T-helper 1 cell (primary cell): ENCODE measurements around the gene PLPP2.

Experiments used
- DNase-seq, 5 donors: peaks; one replicate each; pipeline ENCODE4 v3.0.0-alpha.2; 2012 to 2020
- total RNA-seq, 4 donors: gene quantifications; one replicate each; lab custom pipeline; 2026; lab: John Stamatoyannopoulos, UW

Gene PLPP2
- total RNA-seq: 0.61 to 4.0 (median 2.0) reads per million in 4 donors

DNA sequence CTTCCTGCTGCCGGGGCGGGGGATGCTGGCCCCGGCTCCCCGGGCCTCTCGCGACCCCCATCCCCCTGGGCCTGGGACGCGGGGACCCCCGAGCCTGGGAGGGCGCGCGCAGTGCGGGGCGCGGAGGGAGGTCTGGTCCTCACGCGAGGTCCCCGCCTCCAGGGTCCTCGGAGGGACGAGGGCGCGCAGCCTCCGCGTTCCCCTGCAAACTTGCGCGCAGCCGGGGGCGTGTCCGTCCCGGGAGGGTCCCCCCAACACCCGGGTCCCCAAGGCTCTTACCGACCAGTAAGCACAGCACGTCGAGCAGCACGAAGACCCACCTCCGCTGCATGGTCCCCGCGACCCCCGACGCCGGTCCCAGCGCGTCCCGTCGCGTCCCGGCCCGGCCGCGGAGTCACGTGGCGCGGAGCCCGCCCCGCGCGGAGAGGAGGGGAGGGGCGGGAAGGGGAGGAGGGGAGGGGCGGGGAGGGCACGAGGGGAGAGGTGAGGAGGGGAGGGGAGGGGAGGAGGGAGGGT is at the start of gene PLPP2:
PLPP2 (minus strand) TSS at position 398 of the 516 bp plus-strand sequence; CDS start at position 331, 67 bp downstream.
- DNase-seq: no peak

- no peak for DNase-seq
These were observed 49.6 kb upstream of the PLPP2 start for GRCh38 chr19:340620-341385.

DNA sequence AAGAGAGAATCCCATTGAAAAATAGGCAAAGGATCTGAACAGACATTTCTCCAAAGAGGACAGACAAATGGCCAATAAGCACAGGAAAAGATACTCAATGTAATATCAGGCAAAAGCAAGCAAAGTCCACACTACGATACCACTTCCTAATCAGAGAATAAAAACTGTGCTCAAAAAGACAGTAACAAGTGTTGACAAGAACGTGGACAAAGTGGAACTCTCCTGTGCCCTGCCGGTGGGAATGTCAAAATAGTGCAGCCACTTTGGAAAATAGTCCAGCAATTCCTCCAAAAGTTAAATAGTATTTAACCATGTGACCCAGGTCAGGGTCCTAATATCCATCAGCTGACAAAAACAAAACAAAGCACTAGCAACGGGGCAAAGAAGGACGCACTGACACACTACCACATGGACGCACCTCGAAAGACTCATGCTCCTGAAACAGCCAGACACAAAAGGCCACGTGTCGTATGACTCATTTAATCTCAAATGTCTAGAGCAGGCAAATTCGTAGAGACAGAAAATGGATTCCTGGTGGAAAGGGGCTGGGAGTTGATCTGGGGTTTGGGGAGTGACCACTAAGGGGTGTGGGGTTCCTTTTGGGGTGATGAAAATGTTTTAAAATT is 48.2 kb upstream of the PLPP2 start:
- DNase-seq: no peak

DNA sequence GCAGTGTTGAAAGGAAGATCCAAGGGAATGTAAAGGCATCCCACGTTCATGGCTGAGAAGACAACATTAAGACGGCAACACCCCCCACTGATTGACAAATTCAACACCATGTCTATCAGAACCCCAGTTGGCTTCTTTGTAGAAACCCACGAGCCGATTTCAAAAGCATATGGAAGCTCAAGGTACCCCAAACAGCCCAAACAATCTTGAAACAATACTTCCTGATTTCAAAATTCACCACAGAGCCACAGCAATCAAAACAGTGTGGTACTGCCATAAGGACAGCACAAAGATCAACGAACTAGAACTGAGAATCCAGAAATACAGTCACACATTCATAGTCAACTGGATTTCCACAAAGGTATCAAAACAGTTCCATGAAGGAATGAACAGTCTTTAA is 47.2 kb upstream of the PLPP2 start:
- DNase-seq: no peak

GRCh38 chr19:336067-336614 is 44.9 kb upstream of the PLPP2 start:
- DNase-seq: no peak

DNA sequence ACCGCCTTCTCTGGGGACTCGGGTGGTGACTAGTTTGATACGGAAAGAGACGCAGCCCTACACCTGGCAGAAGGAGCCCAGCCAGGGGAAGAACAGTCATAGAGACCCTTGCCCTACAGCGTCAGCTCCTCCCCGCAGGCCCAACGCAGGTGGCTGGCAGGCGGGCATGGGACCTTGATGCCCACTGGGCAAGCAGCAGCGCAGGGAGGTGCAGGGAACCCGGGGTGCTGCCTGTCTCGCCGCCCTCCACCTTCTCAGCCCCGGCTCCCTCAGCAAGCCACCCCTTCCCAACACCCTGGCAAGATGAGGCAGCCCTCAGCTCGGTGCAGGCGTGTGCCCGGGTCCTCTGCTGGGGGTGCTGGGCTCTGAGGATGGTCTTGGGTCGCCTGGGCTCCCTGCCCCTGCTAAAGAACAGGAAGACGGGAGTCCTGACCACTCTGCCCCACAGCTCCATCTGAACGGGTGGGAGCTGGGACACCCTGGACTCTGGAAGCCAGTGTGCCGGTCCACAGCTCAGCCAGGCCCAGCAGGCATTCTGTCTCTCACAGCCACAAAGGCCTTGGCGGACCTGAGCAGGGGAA is 44.4 kb upstream of the PLPP2 start:
- DNase-seq: no peak

GRCh38 chr19:335072-335471 is 43.9 kb upstream of the PLPP2 start:
- no peak for DNase-seq

- DNase-seq: no peak
These were observed 43.3 kb upstream of the PLPP2 start for GRCh38 chr19:334296-335071.

- DNase-seq: no peak
These were observed 39.3 kb upstream of the PLPP2 start for GRCh38 chr19:330503-330902.

DNA sequence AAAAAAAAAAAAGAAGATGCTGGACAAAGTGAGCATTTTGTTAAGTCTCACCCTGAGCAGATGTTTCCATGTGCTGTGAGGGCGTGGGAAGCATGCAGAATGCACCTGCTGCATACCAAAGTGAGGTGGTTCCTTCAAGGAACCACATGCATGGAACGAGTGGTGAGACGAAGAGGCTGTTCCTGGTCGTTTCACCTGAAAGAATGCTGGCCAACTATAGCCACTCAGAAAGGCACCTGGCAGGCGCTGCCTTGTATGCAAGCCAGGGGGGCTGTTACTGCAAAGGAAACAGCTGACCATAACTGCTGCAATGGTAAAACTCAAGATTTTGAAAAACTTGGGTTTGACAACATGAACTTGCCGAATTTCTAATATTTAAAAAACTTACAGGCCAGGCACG is 38.7 kb upstream of the PLPP2 start:
- DNase-seq: no peak

DNA sequence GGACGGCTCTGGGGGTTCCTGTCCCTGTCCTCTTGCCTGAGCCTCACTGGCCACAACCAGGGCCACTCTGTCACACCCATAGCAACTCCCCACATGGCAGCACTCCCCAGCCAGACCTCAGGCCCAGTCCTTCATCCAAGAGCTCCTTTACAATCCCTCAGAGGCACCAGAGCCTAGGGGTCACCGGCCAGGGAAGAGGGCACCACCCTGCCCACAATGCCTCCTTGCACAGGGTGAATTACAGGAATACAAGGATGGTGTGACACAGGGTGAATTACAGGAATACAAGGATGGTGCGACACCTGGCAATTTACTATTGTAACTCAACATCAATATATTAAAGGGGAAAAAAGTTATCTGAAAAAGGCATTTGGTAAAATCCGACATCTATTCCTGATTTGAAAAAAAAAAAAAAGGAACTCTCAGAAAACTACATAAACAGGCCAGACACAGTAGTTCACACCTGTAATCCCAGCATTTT is 36.9 kb upstream of the PLPP2 start:
- DNase-seq: no peak

DNA sequence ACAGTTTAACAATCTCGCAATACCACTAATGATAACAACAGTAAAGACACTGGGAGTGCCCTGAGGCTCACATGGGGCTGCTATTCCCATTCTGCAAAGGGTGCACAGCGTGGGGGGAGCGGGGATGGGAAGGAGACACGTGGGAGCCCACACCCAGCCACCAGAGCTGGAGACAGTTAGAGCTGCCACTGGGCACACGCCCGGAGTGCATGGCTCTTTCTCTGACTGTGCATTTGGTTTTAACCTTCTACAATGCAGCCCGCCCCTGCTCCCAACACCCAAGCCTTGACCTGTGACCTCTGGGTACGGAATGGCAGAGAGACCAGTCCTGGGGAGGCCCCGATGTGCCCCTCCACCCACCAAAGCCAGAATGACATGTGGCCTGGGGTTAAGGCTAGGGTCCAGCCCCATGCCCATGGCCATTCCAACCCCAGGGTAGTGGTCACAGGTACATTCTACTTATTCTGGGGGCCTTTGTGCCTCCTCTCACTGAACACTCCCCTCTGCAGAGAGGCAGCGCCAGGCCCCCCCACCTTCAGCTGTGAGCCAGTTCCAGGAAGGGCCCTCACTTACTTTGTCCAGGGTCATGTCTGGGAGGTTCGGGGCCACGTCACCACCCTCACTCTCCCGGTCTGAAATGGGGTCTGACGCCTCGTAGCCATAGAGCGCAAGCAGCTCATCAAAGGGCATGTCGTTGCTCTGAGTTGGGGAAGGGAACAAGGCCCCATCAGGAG is 36.3 kb upstream of the PLPP2 start:
- no peak for DNase-seq

DNA sequence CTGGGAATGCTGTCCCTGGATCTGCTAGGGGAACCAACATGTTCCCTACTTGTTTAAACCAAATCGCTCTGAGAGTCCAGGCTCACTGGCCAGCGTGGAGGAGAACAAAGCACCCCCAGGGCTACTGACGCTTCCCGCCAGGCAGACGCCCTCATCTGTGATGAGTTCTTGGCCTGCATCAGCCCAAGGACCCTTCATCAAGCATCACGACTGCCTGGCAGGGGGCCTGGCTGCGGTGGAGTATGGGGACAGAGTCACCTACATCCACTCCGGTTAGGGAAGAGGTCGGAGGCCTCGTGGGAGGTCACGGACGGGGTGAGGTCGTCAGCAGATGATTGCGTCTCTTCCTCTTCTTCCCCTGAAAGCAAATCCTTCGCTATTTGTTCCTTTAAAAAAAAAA is 35.7 kb upstream of the PLPP2 start:
- DNase-seq: no peak

DNA sequence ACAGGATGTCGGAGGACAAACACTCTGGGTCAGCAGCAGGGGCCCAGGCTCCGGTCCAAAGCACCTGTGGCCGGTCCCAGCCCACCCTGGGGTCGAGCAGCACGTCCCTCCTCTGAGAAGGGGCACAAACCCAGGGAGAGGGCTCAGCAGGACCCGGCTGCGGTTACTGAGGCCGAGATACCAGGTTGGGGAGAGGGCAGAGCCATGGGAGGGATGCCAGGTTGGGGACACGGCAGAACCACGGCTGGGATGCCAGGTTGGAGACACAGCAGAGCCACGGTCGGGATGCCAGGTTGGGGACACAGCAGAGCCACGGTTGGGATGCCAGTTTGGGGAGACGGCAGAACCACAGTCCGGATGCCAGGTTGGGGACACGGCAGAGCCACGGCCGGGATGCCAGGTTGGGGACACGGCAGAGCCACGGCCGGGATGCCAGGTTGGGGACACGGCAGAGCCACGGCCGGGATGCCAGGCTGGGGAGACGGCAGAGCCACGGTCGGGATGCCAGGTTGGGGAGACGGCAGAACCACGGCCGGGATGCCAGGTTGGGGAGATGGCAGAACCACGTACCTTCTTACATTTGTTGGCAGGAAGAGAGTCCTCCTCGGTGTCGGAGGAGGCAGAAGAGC is 34.8 kb upstream of the PLPP2 start:
- DNase-seq: no peak

DNA sequence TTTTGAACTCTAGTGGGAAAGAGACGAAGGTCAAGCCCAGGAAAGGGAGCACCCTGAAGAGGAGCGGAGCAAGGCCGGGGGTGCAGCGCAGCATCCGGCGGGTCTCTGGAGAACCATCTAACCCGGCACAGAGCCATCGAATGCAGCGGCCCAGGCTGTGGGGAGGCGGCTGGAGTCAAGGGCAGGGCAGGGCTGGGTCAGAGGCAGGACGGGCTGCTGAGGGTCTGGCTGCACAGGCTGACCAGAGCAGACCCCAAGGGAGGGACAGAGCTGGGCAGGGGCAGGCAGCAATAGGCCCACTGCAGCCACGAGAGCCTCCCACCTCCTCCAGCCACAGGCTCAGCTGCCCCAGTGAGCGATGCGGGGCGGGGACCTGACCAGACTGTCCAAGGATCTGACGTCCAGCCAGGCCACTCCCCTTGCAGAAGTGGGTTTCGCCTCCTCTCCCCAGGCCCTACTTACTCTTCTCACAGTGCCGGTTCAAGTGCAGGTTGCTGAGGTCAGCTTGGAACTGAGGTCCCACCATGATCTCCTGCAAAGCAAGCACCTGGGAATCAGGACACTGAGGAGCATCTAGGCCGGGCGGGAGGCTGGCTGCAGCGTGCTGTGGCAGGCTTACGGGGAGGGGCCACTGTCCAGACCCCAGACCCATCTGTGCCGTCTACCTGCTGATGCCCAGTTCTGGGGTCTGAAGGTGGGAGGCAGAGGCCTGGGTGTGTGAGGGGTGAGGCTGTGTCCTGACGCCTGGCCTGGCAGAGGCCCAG is 34.2 kb upstream of the PLPP2 start:
- DNase-seq: no peak

GRCh38 chr19:324716-325115 is 33.5 kb upstream of the PLPP2 start:
- DNase-seq: no peak

GRCh38 chr19:322616-323015 is 31.4 kb upstream of the PLPP2 start:
- DNase-seq: no peak

DNA sequence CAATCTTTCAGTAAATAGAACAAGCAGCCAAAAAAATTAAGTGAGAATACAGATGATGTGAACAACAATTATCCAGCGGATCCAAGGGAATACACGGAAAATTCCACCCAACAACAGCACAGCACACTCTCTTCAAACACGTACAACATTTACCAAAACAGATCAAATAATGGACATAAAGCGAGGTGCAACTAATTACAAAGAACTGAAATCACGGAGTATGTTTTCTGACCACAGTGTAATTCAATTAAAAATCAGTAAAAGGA is 27.2 kb upstream of the PLPP2 start:
- no peak for DNase-seq

- DNase-seq: no peak
These were observed 26.7 kb upstream of the PLPP2 start for GRCh38 chr19:317710-318508.

DNA sequence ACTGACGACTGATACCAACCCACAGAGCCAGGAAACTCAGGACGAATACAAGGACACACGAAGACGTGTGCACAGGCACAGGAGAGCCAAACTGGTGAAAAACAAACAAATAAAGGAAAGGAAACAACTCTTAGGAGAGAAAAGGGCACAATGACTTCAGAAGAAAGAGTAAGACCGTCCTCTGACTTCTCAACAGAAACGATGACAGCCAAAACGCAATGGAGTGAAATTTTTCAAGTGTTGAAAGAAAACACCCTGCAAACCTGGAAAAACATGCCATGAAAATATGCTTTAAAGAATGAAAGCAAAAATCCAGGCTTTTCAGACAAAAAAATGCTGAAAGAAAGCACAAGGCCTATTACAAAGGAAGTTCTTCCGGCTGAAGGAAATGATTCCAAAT is 24.6 kb upstream of the PLPP2 start:
- no peak for DNase-seq
